HL-60 (cell line): ENCODE measurements around the gene IFT22.

Source experiments
- GABPA ChIP-seq: IDR thresholded peaks from 2 replicates; pipeline ENCODE4 v1.6.1; 2012; ENCODE audit warnings: low read depth
- POLR2AphosphoS5 ChIP-seq: IDR thresholded peaks from 2 replicates; pipeline ENCODE4 v1.6.1; 2012; ENCODE audit warnings: low read depth
- TF ChIP-seq, protein P1 (sequence below): IDR thresholded peaks from one replicate; pipeline ENCODE4 v1.5.1; 2011; ENCODE audit warnings: low read length, control low read depth, inconsistent platforms; ENCODE audit not compliant: insufficient read depth

DNA sequence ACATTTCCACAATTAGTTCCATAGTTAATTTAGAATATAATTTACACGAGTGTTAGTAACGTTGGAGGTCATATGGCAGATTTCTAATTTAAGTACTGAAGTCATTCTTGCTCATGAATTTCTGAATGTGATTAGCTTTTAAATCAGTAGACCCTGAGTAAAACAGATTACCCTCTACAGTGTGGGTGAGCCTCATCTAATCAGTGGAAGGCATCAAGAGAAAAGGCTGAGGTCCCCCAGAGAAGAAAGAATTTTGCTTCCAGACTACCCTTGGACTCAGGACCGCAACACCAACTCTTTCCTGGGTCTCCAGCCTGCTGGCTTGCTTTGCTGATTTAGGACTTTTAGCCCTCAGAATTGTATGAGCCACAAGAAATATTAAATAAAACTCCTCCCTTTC is 33.2 kb downstream of the IFT22 start:
- TF ChIP-seq, protein P1, sequence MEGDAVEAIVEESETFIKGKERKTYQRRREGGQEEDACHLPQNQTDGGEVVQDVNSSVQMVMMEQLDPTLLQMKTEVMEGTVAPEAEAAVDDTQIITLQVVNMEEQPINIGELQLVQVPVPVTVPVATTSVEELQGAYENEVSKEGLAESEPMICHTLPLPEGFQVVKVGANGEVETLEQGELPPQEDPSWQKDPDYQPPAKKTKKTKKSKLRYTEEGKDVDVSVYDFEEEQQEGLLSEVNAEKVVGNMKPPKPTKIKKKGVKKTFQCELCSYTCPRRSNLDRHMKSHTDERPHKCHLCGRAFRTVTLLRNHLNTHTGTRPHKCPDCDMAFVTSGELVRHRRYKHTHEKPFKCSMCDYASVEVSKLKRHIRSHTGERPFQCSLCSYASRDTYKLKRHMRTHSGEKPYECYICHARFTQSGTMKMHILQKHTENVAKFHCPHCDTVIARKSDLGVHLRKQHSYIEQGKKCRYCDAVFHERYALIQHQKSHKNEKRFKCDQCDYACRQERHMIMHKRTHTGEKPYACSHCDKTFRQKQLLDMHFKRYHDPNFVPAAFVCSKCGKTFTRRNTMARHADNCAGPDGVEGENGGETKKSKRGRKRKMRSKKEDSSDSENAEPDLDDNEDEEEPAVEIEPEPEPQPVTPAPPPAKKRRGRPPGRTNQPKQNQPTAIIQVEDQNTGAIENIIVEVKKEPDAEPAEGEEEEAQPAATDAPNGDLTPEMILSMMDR: no peak
- TF ChIP-seq GABPA: no peak
- no peak for TF ChIP-seq POLR2AphosphoS5
